Activated T-helper 9 cell treated with anti-CD3 and anti-CD28 coated beads, Interleukin-2, amount 50 U/mL, for 16 hours (primary cell): ENCODE measurements around the gene BHLHE41.

ENCODE experiments used
- DNase-seq: peaks from one replicate; pipeline ENCODE4 v3.0.0-alpha.2; 2020; ENCODE audit warnings: low read depth

BHLHE41 gene

GRCh38 chr12:26124446-26125399, at the start of gene BHLHE41:
BHLHE41 (minus strand) TSS chr12:26125037; CDS start chr12:26124779, 258 bp downstream.
- DNase-seq = no peak

- DNase-seq = no peak
Observed at GRCh38 chr12:26172946-26173552, 48.2 kb upstream of the BHLHE41 start.

- no peak for DNase-seq
Observed at GRCh38 chr12:26172539-26172938, 47.7 kb upstream of the BHLHE41 start.

- DNase-seq = no peak
Observed at GRCh38 chr12:26172013-26172412, 47.2 kb upstream of the BHLHE41 start.

DNA sequence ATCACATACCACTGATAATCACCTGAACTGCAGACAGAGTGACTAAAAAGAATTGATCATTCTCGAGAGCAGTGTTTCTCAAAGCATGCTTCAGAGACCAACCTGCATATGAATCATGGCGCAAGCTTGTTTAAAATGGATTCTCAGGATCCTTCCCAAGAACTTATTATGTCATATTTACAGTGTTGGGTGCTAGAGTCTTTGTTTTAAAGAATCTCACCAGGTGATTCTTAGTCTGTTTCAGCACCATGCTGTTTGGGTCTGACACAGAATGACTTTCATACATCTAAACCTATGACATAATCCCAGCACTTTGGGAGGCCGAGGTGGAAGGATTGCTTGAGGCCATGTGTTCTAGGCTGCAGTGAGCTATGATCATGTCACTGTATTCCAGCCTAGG, 39.3 kb upstream of the BHLHE41 start:
- no peak for DNase-seq

DNA sequence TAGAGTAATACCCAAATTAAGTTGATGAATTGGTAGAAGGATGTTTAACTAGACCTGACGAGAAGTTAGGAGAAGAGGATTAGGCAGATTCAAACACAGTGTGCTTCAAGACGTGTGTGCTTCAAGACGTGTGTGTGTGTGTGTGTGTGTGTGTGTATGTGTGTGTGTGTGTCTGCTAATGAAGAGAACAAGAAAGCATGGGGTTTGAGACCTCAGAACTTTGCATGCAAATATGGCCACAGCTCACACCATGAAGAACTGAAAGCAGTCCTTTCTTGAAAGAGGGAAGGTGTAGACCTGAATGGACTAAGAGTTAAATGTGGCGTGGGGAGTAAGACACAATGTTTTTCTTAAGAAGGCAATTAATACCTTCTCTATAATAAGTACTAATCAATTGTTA, 38.1 kb upstream of the BHLHE41 start:
- no peak for DNase-seq

GRCh38 chr12:26162174-26162573, 37.3 kb upstream of the BHLHE41 start:
- DNase-seq = no peak

- DNase-seq = no peak
Observed at GRCh38 chr12:26158078-26158764, 33.4 kb upstream of the BHLHE41 start.

DNA sequence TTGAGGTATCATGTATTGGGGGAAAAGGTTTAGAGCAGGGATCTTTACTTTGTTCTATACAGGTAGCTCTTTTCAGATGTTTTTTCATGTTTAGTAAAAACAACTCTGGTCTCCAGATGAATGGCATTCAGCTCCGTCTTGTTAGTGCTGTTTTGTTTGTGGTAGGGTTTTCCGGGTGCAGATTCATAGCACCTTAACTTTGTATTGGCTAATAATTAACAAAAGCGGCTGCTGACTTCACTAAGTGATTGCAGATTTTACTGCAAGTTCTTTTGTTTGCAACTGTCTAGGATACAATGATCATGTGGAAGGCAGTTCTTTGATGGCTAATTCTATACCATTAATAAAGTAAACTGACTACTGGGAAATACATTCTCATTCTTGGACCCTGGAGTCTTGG, 32.2 kb upstream of the BHLHE41 start:
- no peak for DNase-seq

GRCh38 chr12:26156201-26156871, 31.5 kb upstream of the BHLHE41 start:
- no peak for DNase-seq

- no peak for DNase-seq
Observed at GRCh38 chr12:26153421-26154154, 28.8 kb upstream of the BHLHE41 start.

- DNase-seq = no peak
Observed at GRCh38 chr12:26152507-26153102, 27.8 kb upstream of the BHLHE41 start.

DNA sequence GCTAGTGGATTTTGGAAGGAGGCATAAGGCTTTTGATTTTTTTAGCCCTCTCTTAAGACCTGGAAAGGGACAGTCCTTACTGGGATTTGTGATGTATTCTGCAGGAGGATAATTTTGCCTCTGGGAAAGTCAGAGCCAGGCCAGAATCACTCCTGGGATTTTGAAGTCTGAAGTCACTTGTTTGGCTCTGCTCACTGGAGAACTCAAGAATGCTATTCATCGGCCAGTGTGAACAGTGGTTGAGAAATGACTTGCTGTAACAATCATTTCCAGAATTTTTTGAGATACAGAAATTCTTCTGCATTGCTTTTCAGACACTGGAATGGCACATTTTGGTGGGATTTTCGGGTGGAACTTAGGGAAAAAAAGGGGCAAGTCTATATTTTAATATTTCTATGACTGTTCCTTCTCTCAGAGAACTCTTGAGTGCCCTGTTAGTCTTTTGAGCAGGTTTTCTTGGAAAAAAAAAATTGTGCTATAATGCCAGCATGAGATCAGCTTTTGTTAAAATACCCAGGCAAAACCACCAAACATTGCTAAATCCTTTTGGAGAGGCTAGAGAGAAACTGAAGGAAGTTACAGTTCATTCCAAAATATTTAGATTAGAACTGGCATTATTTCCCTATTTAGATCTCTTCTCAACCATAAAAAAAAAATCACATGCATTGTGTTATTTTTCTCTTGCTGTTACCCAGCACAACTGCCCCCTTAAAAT, 26.1 kb upstream of the BHLHE41 start:
- DNase-seq = no peak

DNA sequence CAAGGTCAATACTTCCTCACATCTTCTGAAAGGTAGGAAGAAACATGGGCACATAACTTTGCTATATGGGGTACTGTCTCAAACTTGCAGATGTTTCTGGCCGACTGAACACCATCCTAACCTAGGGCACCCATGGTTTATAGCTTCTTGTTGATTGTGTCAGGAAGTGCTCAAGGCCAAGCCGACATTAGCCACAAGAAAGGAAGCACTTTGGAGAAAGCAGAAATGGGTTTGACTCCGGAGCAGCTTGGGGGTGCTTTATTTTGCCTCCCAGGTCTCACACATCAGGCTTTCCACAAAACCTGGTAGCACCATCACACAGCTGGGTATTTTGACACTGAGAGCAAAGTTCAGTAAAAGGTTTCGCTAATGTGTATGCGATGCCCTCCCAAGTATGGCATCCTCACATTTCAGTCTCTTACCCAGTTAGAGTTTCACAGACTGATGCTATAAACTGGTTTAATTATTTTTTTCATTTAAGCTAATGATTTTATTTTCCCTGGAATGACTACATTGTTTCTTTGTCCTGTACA, 25.2 kb upstream of the BHLHE41 start:
- no peak for DNase-seq

DNA sequence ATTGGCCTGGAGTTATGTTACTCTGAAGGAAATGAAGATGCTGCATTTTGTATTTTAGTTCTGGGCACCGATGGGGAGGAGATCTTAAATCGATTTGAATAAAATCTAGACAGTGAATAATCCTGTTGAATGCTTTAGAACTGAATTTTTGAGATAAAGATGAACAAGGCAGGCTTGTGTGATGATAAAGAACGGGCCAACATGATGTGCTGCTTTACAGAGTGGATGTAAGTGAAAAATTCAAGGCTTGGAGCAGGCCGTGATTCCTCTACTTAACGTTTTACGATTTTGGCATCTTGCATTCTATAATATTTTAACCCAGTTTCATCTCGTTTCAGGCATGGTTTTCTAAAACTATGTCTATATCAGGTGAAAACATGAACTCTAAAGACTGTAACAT, 23.5 kb upstream of the BHLHE41 start:
- no peak for DNase-seq

DNA sequence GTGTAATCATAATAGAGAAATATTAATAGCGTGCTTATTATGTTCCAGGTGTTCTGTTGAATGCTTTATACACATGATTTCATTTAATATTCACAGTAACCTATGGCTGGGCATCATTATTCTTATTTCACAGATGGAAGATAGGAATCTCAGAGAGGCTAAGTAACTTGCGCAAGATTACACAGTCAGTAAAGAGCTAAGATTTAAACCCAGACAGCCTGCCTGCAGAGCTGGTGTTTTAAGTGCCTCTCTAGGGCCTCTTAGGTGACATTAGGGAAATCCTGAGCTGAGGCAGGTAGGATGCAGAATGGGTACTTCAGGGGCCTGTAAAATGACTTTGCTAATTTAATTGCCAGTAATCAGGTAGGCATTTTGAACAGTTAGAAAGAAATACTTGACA, 18.5 kb upstream of the BHLHE41 start:
- no peak for DNase-seq

DNA sequence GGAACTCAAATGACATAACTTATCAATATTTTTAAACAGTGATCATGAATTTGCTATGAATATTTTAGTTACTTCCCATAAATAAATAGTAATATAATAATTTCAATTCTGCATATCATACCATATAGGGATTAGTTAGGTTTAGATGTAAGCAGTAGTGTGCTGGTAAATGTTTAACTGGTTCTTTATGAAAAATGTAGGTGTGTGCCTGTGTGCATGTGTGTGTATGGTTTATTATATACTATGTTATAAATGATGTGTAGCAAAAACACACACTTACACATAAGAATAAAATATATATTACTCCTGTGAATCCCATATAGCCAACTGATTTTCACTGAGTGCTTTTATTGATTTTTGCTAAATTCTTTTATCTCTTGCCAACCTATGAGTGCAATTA, 14.0 kb upstream of the BHLHE41 start:
- no peak for DNase-seq

DNA sequence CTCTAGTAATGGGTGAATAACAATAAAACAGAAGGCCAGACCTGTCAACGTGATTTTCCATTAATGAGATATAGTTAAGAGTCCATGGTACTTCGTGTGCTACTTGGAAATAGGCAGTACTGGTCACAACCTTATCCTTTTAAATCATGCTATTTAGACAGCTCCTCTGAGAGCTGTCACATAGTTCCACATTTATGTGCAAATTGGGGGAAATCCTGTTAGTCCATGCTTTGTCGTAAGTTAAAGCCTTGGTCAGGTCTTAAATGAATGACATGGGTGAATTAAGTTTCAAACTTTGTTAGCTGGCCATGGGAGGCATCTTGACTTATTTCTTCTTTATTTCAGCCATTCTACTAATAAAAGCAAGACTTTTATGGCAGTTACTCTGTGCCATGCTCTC, 11.9 kb upstream of the BHLHE41 start:
- no peak for DNase-seq

DNA sequence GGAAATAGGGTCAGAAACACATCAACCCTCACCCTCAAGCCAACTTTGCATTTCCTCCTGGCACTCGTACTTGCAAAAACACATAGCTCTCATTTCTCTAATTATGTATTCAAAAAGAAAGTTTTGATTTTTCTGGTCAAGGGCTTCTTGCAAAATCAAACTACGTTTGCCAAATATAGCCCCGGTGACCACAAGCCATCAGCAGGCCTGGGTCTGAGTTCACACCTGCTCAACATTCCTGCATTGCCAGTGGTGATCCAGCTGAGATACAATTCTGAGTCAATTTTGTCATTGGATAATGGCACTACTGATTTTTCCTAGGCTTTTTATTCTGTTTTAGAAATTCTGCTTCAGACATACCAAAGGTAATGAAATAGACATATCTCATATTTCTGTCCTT, 10.7 kb upstream of the BHLHE41 start:
- DNase-seq = no peak

GRCh38 chr12:26135010-26135420, 10.2 kb upstream of the BHLHE41 start:
- no peak for DNase-seq
